Heart left ventricle (tissue), 16 donors: ENCODE results near the gene AOX1. TPM values are rescaled to one million over a fixed set of nuclear protein-coding genes. Genes with fewer than 3 reads are reported as not detected.

Source experiments
- ATAC-seq, 4 donors: fragments of 200-7000 bp; cut with Tn5 transposase; one replicate each; pipeline ENCODE4 v1.9.1; 2020 to 2022; ENCODE audit warnings: moderate library complexity in 4 of 4, mild to moderate bottlenecking in 3 of 4, moderate number of reproducible peaks in 1 of 4
- DNase-seq, 5 donors: peaks; one replicate each; pipeline ENCODE4 v3.0.0-alpha.2; 2020
- H3K27ac ChIP-seq, 12 donors: fragments of 200-600 bp; sonication (generic) in 4 of 12; one replicate each; pipeline versions ENCODE4 v1.5.0 to v1.8.0; 2016 to 2022; ENCODE audit warnings: mild to moderate bottlenecking in 2 of 12
- H3K27me3 ChIP-seq, 9 donors: fragments of 200-600 bp; sonication (generic) in 2 of 9; one replicate each; pipeline versions ENCODE4 v1.5.1 to v1.8.0; 2016 to 2022; ENCODE audit warnings: mild to moderate bottlenecking in 3 of 9
- H3K36me3 ChIP-seq, 9 donors: fragments of 200-600 bp; sonication (generic) in 2 of 9; one replicate each; pipeline versions ENCODE4 v1.5.0 to v1.8.0; 2018 to 2022; ENCODE audit warnings: mild to moderate bottlenecking in 2 of 9
- H3K4me1 ChIP-seq, 12 donors: fragments of 200-600 bp; sonication (generic) in 4 of 12; one replicate each; pipeline versions ENCODE4 v1.5.0 to v1.8.0; 2016 to 2022; ENCODE audit warnings: mild to moderate bottlenecking in 3 of 12
- H3K4me3 ChIP-seq, 12 donors: fragments of 200-600 bp; sonication (generic) in 4 of 12; one replicate each; pipeline versions ENCODE4 v1.5.0 to v1.8.0; 2017 to 2022; ENCODE audit warnings: mild to moderate bottlenecking in 9 of 12, moderate library complexity in 4 of 12
- H3K9me3 ChIP-seq, 12 donors: fragments of 200-600 bp; sonication (generic) in 4 of 12; one replicate each; pipeline versions ENCODE4 v1.5.0 to v1.8.0; 2016 to 2022; ENCODE audit warnings: mild to moderate bottlenecking in 1 of 12
- CTCF ChIP-seq, 12 donors: fragments of 200-600 bp; sonication (generic) in 4 of 12; IDR thresholded peaks; one replicate each; pipeline versions ENCODE4 v1.5.0 to v1.8.0; 2018 to 2022; ENCODE audit warnings: antibody characterized with exemption in 12 of 12, mild to moderate bottlenecking in 5 of 12
- POLR2A ChIP-seq, 2 donors: fragments of 450-650 bp; IDR thresholded peaks; one replicate each; pipeline ENCODE4 v1.6.1; 2017; ENCODE audit warnings: antibody characterized with exemption in 2 of 2, mild to moderate bottlenecking in 2 of 2, moderate library complexity in 2 of 2
- WGBS, 4 donors: extraction: QIAGEN DNeasy Blood & Tissue Kit in 2 of 4; methylation state at CpG; one replicate each; pipeline versions ENCODE4 v1.1.5 to v1.1.7; 2013 to 2018; 5-methylcytosine and 5-hydroxymethylcytosine counted together
- intact Hi-C, 10 donors: fragments of 100-400 bp; cut with DNase I; formaldehyde crosslinking; loops; one replicate each; pipeline versions ENCODE4 v1.11.1 to v1.14.2; 2022
- polyA plus RNA-seq, 2 donors: library from polyadenylated mRNA; stranded (reverse); fragments of 200-250 nt; gene quantifications; one replicate each; pipeline ENCODE4 v1.2.3, GENCODE V29; 2013
- total RNA-seq, 9 donors: library from RNA; depleted of rRNA in 2 of 9; stranded (reverse); fragments of >200 nt in 2 of 9; fragmentation: NEBNext Ultra II Directional in 3 of 9; extraction: Animal tissue kit (Norgen Biotek cat#: 25700) in 3 of 9; gene quantifications; one replicate each; pipeline versions ENCODE4 v1.1.0 to v1.2.4, GENCODE V29; 2016 to 2023
- donor health status: ischemic (EF 13 %, LVEDD 7.1; RV severe dilation, severe dysfunction).
- donor health status: healthy with polysubstance abuse.
- donor health status: DM: no; HTN: yes; CAD: no.
- donor health status: DM: no; HTN: no; CAD: no.
- donor health status: ischemic (EF 25% LVEDD 6.9; RV normal size, moderate dysfunction).
- donor health status: ischemic (EF 25% LVEDD 5.7; RV mildly dilated, moderate dysfunction).
- donor health status: healthy.
- donor health status: DM: yes; HTN: yes; CAD: no.
- donor health status: ischemic (EF 35%, LVEDD 5.7; RV mildly dilated, moderate dysfunction).
- donor health status: nonischemic (EF 11% LVEDD 7.7; RV severe dilation, severe dysfunction).
- donor health status: DM: yes; HTN: yes; CAD: no.
- donor health status: PGD.
- donor health status: ischemic (EF 29% LVEDD 5.4; RV normal size, mild dysfunction).
- donor health status: nonischemic (EF 23%, LVEDD 6.1; RV moderate dilation, normal function).

The AOX1 gene
- total and polyA plus RNA-seq, 11 donors = 0.76 to 33.4 (median 2.9) TPM

- TF ChIP-seq POLR2A (IDR thresholded peaks at IDR 0.05) (no peak), CTCF (IDR thresholded peaks at IDR 0.05) (no peak)
- DNase-seq (no peak), ATAC-seq (no peak)
- no peaks in the 10 kb centered on the region for H3K9me3 ChIP-seq
- no peaks in the 10 kb centered on the region for H3K4me1 ChIP-seq
- H3K36me3 ChIP-seq = no peaks in the 10 kb centered on the region
- H3K27ac ChIP-seq = no peak overlapping the region
- intact Hi-C loops = no loop called here
- H3K27me3 ChIP-seq = peaks cover 0 to 4% (median 0%) of the 10 kb centered on the region in 9 donors
- WGBS, 4 donors = 53 to 69% (median 66%) methylated on average over 7 of the region's 7 CpGs
- H3K4me3 ChIP-seq = no peak overlapping the region
Observed at GRCh38 chr2:200662727-200663126, 76.9 kb downstream of the AOX1 start.

GRCh38 chr2:200664770-200665494 lies 79.1 kb downstream of the AOX1 start:
- no peak for TF ChIP-seq CTCF (IDR thresholded peaks at IDR 0.05)
- TF ChIP-seq POLR2A (IDR thresholded peaks at IDR 0.05) = no peak
- Histone ChIP-seq H3K27ac (no peak overlapping the region), H3K4me3 (no peak overlapping the region), H3K36me3 (no peaks in the 10 kb centered on the region), H3K4me1 (no peaks in the 10 kb centered on the region), H3K27me3 (peaks cover 0 to 3% (median 0%) of the 10 kb centered on the region in 9 donors), H3K9me3 (no peaks in the 10 kb centered on the region)
- DNase-seq (no peak), ATAC-seq (no peak)
- intact Hi-C loops = no loop called here
- WGBS, 4 donors = 58 to 71% (median 69%) methylated on average over 6 of the region's 6 CpGs

GRCh38 chr2:200665626-200666453 lies 80.0 kb downstream of the AOX1 start:
- ATAC-seq (no peak), DNase-seq (no peak)
- Histone ChIP-seq H3K27me3 (no peaks in the 10 kb centered on the region), H3K27ac (no peak overlapping the region), H3K4me1 (no peaks in the 10 kb centered on the region), H3K9me3 (no peaks in the 10 kb centered on the region), H3K36me3 (no peaks in the 10 kb centered on the region), H3K4me3 (no peak overlapping the region)
- intact Hi-C loops = no loop called here
- no peak for TF ChIP-seq CTCF (IDR thresholded peaks at IDR 0.05)
- no peak for TF ChIP-seq POLR2A (IDR thresholded peaks at IDR 0.05)
- WGBS, 4 donors = 73 to 97% (median 81%) methylated on average over 2 of the region's 2 CpGs

- no peak for ATAC-seq
- DNase-seq = no peak
- no peaks in the 10 kb centered on the region for H3K36me3 ChIP-seq
- TF ChIP-seq CTCF (IDR thresholded peaks at IDR 0.05) = no peak
- TF ChIP-seq POLR2A (IDR thresholded peaks at IDR 0.05) = no peak
- no peak overlapping the region for H3K4me3 ChIP-seq
- H3K4me1 ChIP-seq = no peaks in the 10 kb centered on the region
- intact Hi-C loops = no loop called here
- H3K27ac ChIP-seq = no peak overlapping the region
- 52 to 76% (median 66%) methylated on average over 3 of the region's 3 CpGs for WGBS, 4 donors
- no peaks in the 10 kb centered on the region for H3K27me3 ChIP-seq
- no peaks in the 10 kb centered on the region for H3K9me3 ChIP-seq
Observed at GRCh38 chr2:200667413-200667812, 81.6 kb downstream of the AOX1 start.
